ENCODE results near the gene PLAA.
A peak's percentile ranks its signal among the peaks of the same experiment; 100 is the strongest.

Gene PLAA

GRCh38 chr9:26946753-26947727 is at the start of gene PLAA:
TSS of gene PLAA (minus strand) at chr9:26947242. CDS start at chr9:26947045, 197 bp downstream.
- peak within 1 kb of the TSS; percentile 90 for H3K4me3 ChIP-seq (ENCODE audit: low read length)
- H3K27ac ChIP-seq (ENCODE audit: low read length) = peak within 1 kb of the TSS; percentile 63
- 0 out of 2 replicates have a peak, but pooled peaks cover 5% of the 10 kb centered on the region for H3K36me3 ChIP-seq (ENCODE audit: insufficient read depth, low read depth, low read length)
- H3K9me3 ChIP-seq (ENCODE audit: insufficient read depth, low read depth, low read length) = no peaks in the 10 kb centered on the region
- peak within 1 kb of the TSS; percentile 90 for H3K9ac ChIP-seq (ENCODE audit: low read depth, low read length)
- peaks cover 10% of the 10 kb centered on the region; the same call in 1 of the 2 replicates for H3K4me1 ChIP-seq (ENCODE audit: insufficient read depth, low read length)
- H3K27me3 ChIP-seq (ENCODE audit: insufficient read depth, low read length) = no peaks in the 10 kb centered on the region

DNA sequence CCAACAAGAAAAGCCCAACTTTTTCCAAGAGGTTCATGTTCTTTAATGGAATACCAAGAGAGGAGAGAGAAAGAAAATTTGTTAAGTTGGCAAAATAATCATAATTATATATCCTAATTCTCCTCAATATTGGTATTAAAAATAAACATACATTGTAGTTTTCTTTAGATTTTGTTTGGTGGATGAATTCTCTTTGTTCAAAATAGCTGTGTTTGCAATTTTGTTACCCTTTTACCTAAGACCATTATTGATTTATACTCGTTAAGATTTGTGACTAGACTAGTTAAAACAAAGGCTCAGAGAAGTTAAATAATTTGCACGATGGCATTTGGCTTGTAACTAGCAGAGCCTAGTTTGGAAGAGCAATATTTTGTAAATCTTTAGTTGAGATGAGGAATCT is 48.8 kb upstream of the PLAA start:
- Histone ChIP-seq H3K36me3 (ENCODE audit: insufficient read depth, low read depth, low read length) (0 out of 2 replicates have a peak, but pooled peaks cover 3% of the 10 kb centered on the region), H3K27me3 (ENCODE audit: insufficient read depth, low read length) (no peaks in the 10 kb centered on the region), H3K4me3 (ENCODE audit: low read length) (no peak overlapping the region), H3K4me1 (ENCODE audit: insufficient read depth, low read length) (no peaks in the 10 kb centered on the region), H3K27ac (ENCODE audit: low read length) (no peak overlapping the region), H3K9me3 (ENCODE audit: insufficient read depth, low read depth, low read length) (no peaks in the 10 kb centered on the region), H3K9ac (ENCODE audit: low read depth, low read length) (no peak overlapping the region)

GRCh38 chr9:26983340-26983739 is 36.3 kb upstream of the PLAA start:
- no peak overlapping the region for H3K27ac ChIP-seq (ENCODE audit: low read length)
- H3K9ac ChIP-seq (ENCODE audit: low read depth, low read length) = no peak overlapping the region
- H3K9me3 ChIP-seq (ENCODE audit: insufficient read depth, low read depth, low read length) = no peaks in the 10 kb centered on the region
- peaks cover 8% of the 10 kb centered on the region for H3K36me3 ChIP-seq (ENCODE audit: insufficient read depth, low read depth, low read length)
- H3K27me3 ChIP-seq (ENCODE audit: insufficient read depth, low read length) = no peaks in the 10 kb centered on the region
- H3K4me3 ChIP-seq (ENCODE audit: low read length) = no peak overlapping the region
- H3K4me1 ChIP-seq (ENCODE audit: insufficient read depth, low read length) = no peaks in the 10 kb centered on the region

DNA sequence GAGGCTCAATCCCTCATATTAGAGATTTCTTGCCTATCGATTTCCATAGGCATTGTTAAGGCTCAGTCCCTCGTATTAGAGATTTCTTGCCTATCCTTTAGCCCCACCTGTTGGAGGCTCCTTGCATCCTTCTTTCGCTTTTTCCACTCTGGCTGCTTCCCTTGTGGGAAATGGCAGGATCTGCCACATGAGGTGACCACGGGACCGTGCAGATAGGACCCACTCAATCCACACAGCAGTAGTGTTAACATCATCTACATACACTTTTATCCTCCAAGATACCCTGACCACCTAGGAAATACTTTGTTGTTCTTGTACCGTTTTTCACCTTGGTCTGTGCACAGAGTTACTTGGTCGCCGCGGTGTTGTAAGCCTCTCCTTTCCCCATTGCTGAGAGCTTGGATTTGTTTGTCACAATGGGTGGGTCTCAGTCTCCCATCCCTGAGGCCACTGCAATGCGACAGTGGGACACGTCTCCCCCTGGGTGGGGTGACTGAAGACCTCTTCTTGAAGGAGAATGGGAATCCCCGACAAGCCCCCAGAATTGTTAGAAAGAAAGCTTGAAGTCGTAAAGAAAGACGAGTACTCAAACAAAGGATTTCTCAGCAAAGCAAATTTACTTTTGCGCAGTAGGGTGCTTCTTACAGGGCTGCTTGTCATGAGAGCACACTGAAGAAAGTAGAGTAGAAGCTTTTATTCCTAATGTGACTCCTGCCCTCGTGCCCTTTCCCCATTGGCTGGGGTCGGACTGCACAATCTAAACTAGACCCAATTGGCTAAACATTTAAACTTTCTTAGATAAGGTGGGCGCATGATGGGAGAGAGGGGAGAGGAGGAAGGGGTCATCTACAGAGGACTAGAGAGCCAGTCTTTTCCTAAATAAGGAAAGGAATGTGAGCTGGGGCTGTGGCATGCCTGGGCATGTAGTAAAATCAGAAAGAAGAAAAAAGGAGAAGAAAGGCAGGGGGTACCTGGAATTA is 29.0 kb upstream of the PLAA start:
- peak overlapping the region; percentile 80 for H3K9ac ChIP-seq (ENCODE audit: low read depth, low read length)

DNA sequence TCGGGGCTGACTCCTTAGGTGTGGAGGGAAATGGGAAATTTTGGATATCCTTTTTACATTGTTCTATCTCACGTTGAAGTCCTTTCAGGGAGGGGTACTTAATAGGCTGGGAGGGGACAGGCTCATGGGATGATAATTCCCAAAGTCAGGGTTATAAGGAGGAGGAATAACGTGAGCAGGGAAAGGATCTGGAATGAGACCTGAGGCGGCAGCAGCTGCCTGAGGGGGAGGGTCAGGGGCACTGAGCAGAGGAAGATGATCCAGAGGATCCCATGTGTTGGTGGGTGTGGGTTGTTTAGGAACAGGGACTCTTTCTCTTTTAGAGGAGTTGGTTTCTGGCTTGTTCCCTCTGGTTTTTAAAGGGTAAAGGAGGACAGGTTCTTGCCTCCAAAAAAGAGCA is 27.9 kb upstream of the PLAA start:
- H3K27me3 ChIP-seq (ENCODE audit: insufficient read depth, low read length) = no peaks in the 10 kb centered on the region
- H3K36me3 ChIP-seq (ENCODE audit: insufficient read depth, low read depth, low read length) = no peaks in the 10 kb centered on the region
- peaks cover 4% of the 10 kb centered on the region; the same call in 1 of the 2 replicates for H3K9me3 ChIP-seq (ENCODE audit: insufficient read depth, low read depth, low read length)
- H3K4me3 ChIP-seq (ENCODE audit: low read length) = no peak overlapping the region
- peaks cover 5% of the 10 kb centered on the region; the same call in 1 of the 2 replicates for H3K4me1 ChIP-seq (ENCODE audit: insufficient read depth, low read length)
- H3K9ac ChIP-seq (ENCODE audit: low read depth, low read length) = peak overlapping the region; percentile 80; the same call in 1 of the 2 replicates
- peak overlapping the region; percentile 1 for H3K27ac ChIP-seq (ENCODE audit: low read length)

More for the DNA sequence above, 29.0 kb upstream of the PLAA start:
- Histone ChIP-seq H3K4me3 (ENCODE audit: low read length) (peak overlapping the region; percentile 42), H3K9me3 (ENCODE audit: insufficient read depth, low read depth, low read length) (peaks cover 4% of the 10 kb centered on the region; the same call in 1 of the 2 replicates), H3K27ac (ENCODE audit: low read length) (peak overlapping the region; percentile 67), H3K36me3 (ENCODE audit: insufficient read depth, low read depth, low read length) (no peaks in the 10 kb centered on the region), H3K27me3 (ENCODE audit: insufficient read depth, low read length) (no peaks in the 10 kb centered on the region), H3K4me1 (ENCODE audit: insufficient read depth, low read length) (peaks cover 5% of the 10 kb centered on the region; the same call in 1 of the 2 replicates)

DNA sequence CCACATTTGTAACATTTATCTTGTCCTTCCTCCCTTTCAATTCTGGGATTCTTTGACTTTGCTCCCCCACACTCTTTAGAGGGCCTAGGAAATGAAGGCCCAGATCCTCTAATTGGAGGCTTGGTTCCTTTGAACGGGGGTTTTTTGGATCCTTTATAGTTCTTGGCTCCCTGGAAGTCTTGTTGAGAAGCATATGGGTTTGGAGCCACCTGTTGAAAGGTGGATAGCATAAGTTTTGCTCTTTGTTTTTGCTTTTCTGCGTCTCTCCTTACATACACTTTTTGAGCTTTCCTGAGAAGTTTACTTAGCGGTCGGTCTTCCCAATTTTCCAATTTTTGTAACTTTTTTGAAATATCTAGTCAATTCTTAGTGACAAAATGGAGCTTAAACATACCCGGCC is 26.9 kb upstream of the PLAA start:
- H3K9me3 ChIP-seq (ENCODE audit: insufficient read depth, low read depth, low read length) = peaks cover 4% of the 10 kb centered on the region; the same call in 1 of the 2 replicates
- H3K4me3 ChIP-seq (ENCODE audit: low read length) = no peak overlapping the region
- no peaks in the 10 kb centered on the region for H3K36me3 ChIP-seq (ENCODE audit: insufficient read depth, low read depth, low read length)
- H3K9ac ChIP-seq (ENCODE audit: low read depth, low read length) = no peak overlapping the region
- peaks cover 5% of the 10 kb centered on the region; the same call in 1 of the 2 replicates for H3K4me1 ChIP-seq (ENCODE audit: insufficient read depth, low read length)
- H3K27me3 ChIP-seq (ENCODE audit: insufficient read depth, low read length) = no peaks in the 10 kb centered on the region
- no peak overlapping the region for H3K27ac ChIP-seq (ENCODE audit: low read length)

- Histone ChIP-seq H3K36me3 (ENCODE audit: insufficient read depth, low read depth, low read length) (no peaks in the 10 kb centered on the region), H3K9ac (ENCODE audit: low read depth, low read length) (no peak overlapping the region), H3K4me1 (ENCODE audit: insufficient read depth, low read length) (peaks cover 5% of the 10 kb centered on the region; the same call in 1 of the 2 replicates), H3K27me3 (ENCODE audit: insufficient read depth, low read length) (no peaks in the 10 kb centered on the region), H3K4me3 (ENCODE audit: low read length) (no peak overlapping the region), H3K27ac (ENCODE audit: low read length) (no peak overlapping the region), H3K9me3 (ENCODE audit: insufficient read depth, low read depth, low read length) (peaks cover 4% of the 10 kb centered on the region; the same call in 1 of the 2 replicates)
Measured at GRCh38 chr9:26971721-26972120, 24.7 kb upstream of the PLAA start.

GRCh38 chr9:26956860-26957233 is 9.8 kb upstream of the PLAA start:
- Histone ChIP-seq H3K27me3 (ENCODE audit: insufficient read depth, low read length) (no peaks in the 10 kb centered on the region), H3K4me1 (ENCODE audit: insufficient read depth, low read length) (peaks cover 3% of the 10 kb centered on the region; the same call in 1 of the 2 replicates), H3K9me3 (ENCODE audit: insufficient read depth, low read depth, low read length) (no peaks in the 10 kb centered on the region), H3K9ac (ENCODE audit: low read depth, low read length) (peak overlapping the region; percentile 90), H3K36me3 (ENCODE audit: insufficient read depth, low read depth, low read length) (no peaks in the 10 kb centered on the region), H3K4me3 (ENCODE audit: low read length) (peak overlapping the region; percentile 85), H3K27ac (ENCODE audit: low read length) (peak overlapping the region; percentile 58)

- Histone ChIP-seq H3K4me3 (ENCODE audit: low read length) (peak within 1 kb of the TSS; percentile 85), H3K9ac (ENCODE audit: low read depth, low read length) (peak within 1 kb of the TSS; percentile 90), H3K4me1 (ENCODE audit: insufficient read depth, low read length) (peaks cover 3% of the 10 kb centered on the region; the same call in 1 of the 2 replicates), H3K27ac (ENCODE audit: low read length) (peak within 1 kb of the TSS; percentile 58), H3K36me3 (ENCODE audit: insufficient read depth, low read depth, low read length) (no peaks in the 10 kb centered on the region), H3K9me3 (ENCODE audit: insufficient read depth, low read depth, low read length) (no peaks in the 10 kb centered on the region), H3K27me3 (ENCODE audit: insufficient read depth, low read length) (no peaks in the 10 kb centered on the region)
Measured at GRCh38 chr9:26955921-26956859, 9.1 kb upstream of the PLAA start, which contains the start of gene IFT74. TSS of gene IFT74 (plus strand) at chr9:26956412. CDS start at chr9:26961968, 5,556 bp downstream.

- peaks cover 3% of the 10 kb centered on the region; the same call in 1 of the 2 replicates for H3K4me1 ChIP-seq (ENCODE audit: insufficient read depth, low read length)
- H3K9ac ChIP-seq (ENCODE audit: low read depth, low read length) = peak overlapping the region; percentile 90
Measured at GRCh38 chr9:26955222-26955903, 8.3 kb upstream of the PLAA start.

More at GRCh38 chr9:26955222-26955903, 8.3 kb upstream of the PLAA start:
- no peak overlapping the region for H3K27ac ChIP-seq (ENCODE audit: low read length)
- H3K4me3 ChIP-seq (ENCODE audit: low read length) = peak overlapping the region; percentile 85
- H3K27me3 ChIP-seq (ENCODE audit: insufficient read depth, low read length) = no peaks in the 10 kb centered on the region
- no peaks in the 10 kb centered on the region for H3K36me3 ChIP-seq (ENCODE audit: insufficient read depth, low read depth, low read length)
- H3K9me3 ChIP-seq (ENCODE audit: insufficient read depth, low read depth, low read length) = no peaks in the 10 kb centered on the region
